SK-N-SH treated with all-trans-retinoic acid at 6 μM for 48 hours (cell line): Measurements from ENCODE around the gene SFT2D3.

Experiments
- ARNTL ChIP-seq: fragments of 450-650 bp; formaldehyde crosslinking; IDR thresholded peaks from 2 replicates; pipeline ENCODE4 v1.5.0; 2020; ENCODE audit warnings: low read depth, mild to moderate bottlenecking, moderate library complexity, borderline replicate concordance
- CREB5 ChIP-seq: fragments of 250-450 bp; sonication (Bioruptor Pico); IDR thresholded peaks from 2 replicates; pipeline ENCODE4 v1.5.1; 2020; ENCODE audit warnings: low read depth, mild to moderate bottlenecking, moderate library complexity
- ESRRG ChIP-seq: fragments of 250-450 bp; sonication (Bioruptor Pico); IDR thresholded peaks from 2 replicates; pipeline ENCODE4 v1.6.1; 2021; ENCODE audit warnings: mild to moderate bottlenecking
- PATZ1 ChIP-seq: fragments of 250-450 bp; sonication (Bioruptor Pico); IDR thresholded peaks from 2 replicates; pipeline ENCODE4 v1.8.0; 2020; ENCODE audit warnings: mild to moderate bottlenecking, moderate library complexity, borderline replicate concordance
- POU6F1 ChIP-seq: fragments of 250-450 bp; sonication (Bioruptor Pico); IDR thresholded peaks from 2 replicates; pipeline ENCODE4 v1.8.0; 2021; ENCODE audit warnings: low read depth, mild to moderate bottlenecking, moderate library complexity, borderline replicate concordance
- RARB ChIP-seq: fragments of 250-450 bp; sonication (Bioruptor Pico); IDR thresholded peaks from 2 replicates; pipeline ENCODE4 v1.8.0; 2021; ENCODE audit warnings: mild to moderate bottlenecking, moderate library complexity
- ZNF70 ChIP-seq: fragments of 450-650 bp; formaldehyde crosslinking; IDR thresholded peaks from 2 replicates; pipeline ENCODE4 v1.5.0; 2020; ENCODE audit warnings: mild to moderate bottlenecking, moderate library complexity
- ZNF8 ChIP-seq: fragments of 450-650 bp; formaldehyde crosslinking; IDR thresholded peaks from 2 replicates; pipeline ENCODE4 v1.5.0; 2020; ENCODE audit warnings: mild to moderate bottlenecking, moderate library complexity

GRCh38 chr2:127664895-127665225, 36.4 kb upstream of the SFT2D3 start:
- TF ChIP-seq ZNF8 (CRISPR knock-in tag) = no peak
- TF ChIP-seq ZNF70 (CRISPR knock-in tag) = no peak
- TF ChIP-seq POU6F1 (CRISPR knock-in tag) = no peak
- TF ChIP-seq CREB5 (CRISPR knock-in tag) = no peak
- no peak for TF ChIP-seq ESRRG (CRISPR knock-in tag)
- no peak for TF ChIP-seq ARNTL (CRISPR knock-in tag)
- TF ChIP-seq PATZ1 (CRISPR knock-in tag) = no peak
- no peak for TF ChIP-seq RARB (CRISPR knock-in tag)
